NOMO-1 treated with dmso at 0.1 percent for 144 hours (cell line): ENCODE results near the gene PIP4P1.
"Not testable (repeated sequence)": the region's sequence is repeated elsewhere in the genome, so short reads cannot be mapped to it uniquely, and the experiment has no call there.

Experiments used
- DNase-seq: peaks from one replicate; lab custom pipeline; 2025; ENCODE audit not compliant: unreplicated experiment; lab: John Stamatoyannopoulos, UW

PIP4P1 gene

GRCh38 chr14:20477211-20477876, 16.1 kb upstream of the PIP4P1 start:
- no peak for DNase-seq

- no peak for DNase-seq
Measured at GRCh38 chr14:20476776-20477175, 15.5 kb upstream of the PIP4P1 start.

- DNase-seq = no peak
Measured at GRCh38 chr14:20472536-20473169, 11.4 kb upstream of the PIP4P1 start.

- no peak for DNase-seq
Measured at GRCh38 chr14:20470603-20470901, 9.3 kb upstream of the PIP4P1 start.

- DNase-seq = peak; percentile 79
Measured at GRCh38 chr14:20469890-20470602, 8.8 kb upstream of the PIP4P1 start.

- DNase-seq = peak; percentile 83
Measured at GRCh38 chr14:20469242-20469889, 8.1 kb upstream of the PIP4P1 start, which contains the start of gene PNP. TSS of gene PNP (plus strand) at chr14:20469406. CDS start at chr14:20469525, 119 bp downstream.

GRCh38 chr14:20468764-20469241, 7.6 kb upstream of the PIP4P1 start:
- no peak for DNase-seq

GRCh38 chr14:20460458-20461224, 593 bp downstream of the PIP4P1 start:
- DNase-seq = no peak

GRCh38 chr14:20458031-20458789, 3.0 kb downstream of the PIP4P1 start:
- no peak for DNase-seq

GRCh38 chr14:20456971-20457370, 4.3 kb downstream of the PIP4P1 start:
- DNase-seq = no peak

- DNase-seq = peak; percentile 87
Measured at GRCh38 chr14:20455355-20456300, 5.6 kb downstream of the PIP4P1 start.

GRCh38 chr14:20454516-20455354, 6.5 kb downstream of the PIP4P1 start, which contains the start of the genes APEX1 and OSGEP:
TSS of gene APEX1 (plus strand) at chr14:20455226. CDS start at chr14:20455646, 420 bp downstream.
TSS of gene OSGEP (minus strand) at chr14:20454812. CDS start at chr14:20454683, 129 bp downstream.
- DNase-seq = peak; percentile 98

- DNase-seq = not testable (repeated sequence)
Measured at GRCh38 chr14:20452831-20453230, 8.4 kb downstream of the PIP4P1 start.

GRCh38 chr14:20446889-20447288, 14.3 kb downstream of the PIP4P1 start:
- no peak for DNase-seq

- DNase-seq = not testable (repeated sequence)
Measured at GRCh38 chr14:20443650-20444049, 17.6 kb downstream of the PIP4P1 start.

GRCh38 chr14:20441461-20441860, 19.8 kb downstream of the PIP4P1 start:
- no peak for DNase-seq

GRCh38 chr14:20440882-20441281, 20.4 kb downstream of the PIP4P1 start:
- DNase-seq = peak; percentile 51

- no peak for DNase-seq
Measured at GRCh38 chr14:20440465-20440864, 20.8 kb downstream of the PIP4P1 start.
